ENCODE measurements around the gene CHRDL1. TPM values are rescaled to one million over a fixed set of nuclear protein-coding genes. Genes with fewer than 3 reads are reported as not detected.
"Not testable (repeated sequence)": the region's sequence is repeated elsewhere in the genome, so short reads cannot be mapped to it uniquely, and the experiment has no call there.

Gene CHRDL1
- total RNA-seq, 1 donor from 2014 or later = 15.5 TPM

- Histone ChIP-seq H3K4me3 (no peak overlapping the region), H3K4me2 (no peak overlapping the region), H2AFZ (replicated peaks) (peak overlapping the region; percentile 23), H3K9me3 (ENCODE audit: low read depth) (peaks cover 3% of the 10 kb centered on the region), H3K27ac (no peak overlapping the region), H3K36me3 (no peaks in the 10 kb centered on the region), H3K9ac (no peak overlapping the region), H3K79me2 (ENCODE audit: low read depth) (no peaks in the 10 kb centered on the region), H3K4me1 (peaks cover 15% of the 10 kb centered on the region), H3K27me3 (no peaks in the 10 kb centered on the region), H3F3A (ENCODE audit: low read depth) (no peaks in the 10 kb centered on the region), H4K20me1 (ENCODE audit: low read depth) (no peaks in the 10 kb centered on the region)
- peak; percentile 50 for DNase-seq (ENCODE audit: low spot score)
- no peaks in the 10 kb centered on the region for H3K36me3 Mint-ChIP-seq
- peak overlapping the region; percentile 29 for H3K27ac Mint-ChIP-seq
- no peaks in the 10 kb centered on the region for H3K9me3 Mint-ChIP-seq
- no peak for TF ChIP-seq EZH2phosphoT487 (IDR thresholded peaks at IDR 0.05)
- TF ChIP-seq CTCF (IDR thresholded peaks at IDR 0.05) = peak; percentile 62
- no peak for TF ChIP-seq EZH2 (IDR thresholded peaks at IDR 0.05)
- H3K4me3 Mint-ChIP-seq = no peak overlapping the region
- peaks cover 3% of the 10 kb centered on the region for H3K27me3 Mint-ChIP-seq (ENCODE audit: insufficient read depth, low read depth)
- H3K4me1 Mint-ChIP-seq = peaks cover 25% of the 10 kb centered on the region
Measured at GRCh38 chrX:110665223-110666002, 130.2 kb downstream of the CHRDL1 start.

DNA sequence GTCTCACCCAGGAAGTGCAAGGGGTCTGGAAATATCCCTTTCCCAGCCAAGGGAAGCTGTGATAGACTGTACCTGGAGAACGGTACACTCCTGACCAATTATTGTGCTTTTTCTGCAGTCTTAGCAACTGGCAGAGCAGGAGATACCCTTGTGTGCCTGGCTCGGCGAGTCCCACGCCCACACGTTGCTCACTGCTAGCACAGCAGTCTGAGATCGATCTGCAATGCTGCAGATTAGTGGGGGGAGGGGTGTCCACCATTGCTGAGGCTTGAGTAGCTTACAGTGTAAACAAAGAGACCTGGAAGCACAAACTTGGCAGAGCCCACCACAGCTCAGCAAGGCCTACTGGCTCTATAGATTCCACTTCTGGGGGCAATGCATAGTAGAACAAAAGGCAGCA is 138.5 kb downstream of the CHRDL1 start:
- DNase-seq (ENCODE audit: low spot score) = no peak
- no peaks in the 10 kb centered on the region for H4K20me1 ChIP-seq (ENCODE audit: low read depth)
- no peak overlapping the region for H3K27ac ChIP-seq
- H3K9ac ChIP-seq = no peak overlapping the region
- Mint-ChIP-seq H3K27ac (peak overlapping the region; percentile 74), H3K36me3 (peaks cover 9% of the 10 kb centered on the region), H3K9me3 (peaks cover 39% of the 10 kb centered on the region), H3K27me3 (ENCODE audit: insufficient read depth, low read depth) (peaks cover 3% of the 10 kb centered on the region), H3K4me3 (no peak overlapping the region), H3K4me1 (peaks cover 3% of the 10 kb centered on the region)
- no peak overlapping the region for H3K4me3 ChIP-seq
- no peaks in the 10 kb centered on the region for H3F3A ChIP-seq (ENCODE audit: low read depth)
- H3K4me1 ChIP-seq = no peaks in the 10 kb centered on the region
- peak overlapping the region; percentile 61 for H2AFZ ChIP-seq (replicated peaks)
- no peaks in the 10 kb centered on the region for H3K27me3 ChIP-seq
- TF ChIP-seq EZH2phosphoT487 (IDR thresholded peaks at IDR 0.05) (no peak), EZH2 (IDR thresholded peaks at IDR 0.05) (no peak), CTCF (IDR thresholded peaks at IDR 0.05) (no peak)
- H3K4me2 ChIP-seq = no peak overlapping the region
- no peaks in the 10 kb centered on the region for H3K36me3 ChIP-seq
- H3K9me3 ChIP-seq (ENCODE audit: low read depth) = peaks cover under 1% of the 10 kb centered on the region
- no peaks in the 10 kb centered on the region for H3K79me2 ChIP-seq (ENCODE audit: low read depth)

DNA sequence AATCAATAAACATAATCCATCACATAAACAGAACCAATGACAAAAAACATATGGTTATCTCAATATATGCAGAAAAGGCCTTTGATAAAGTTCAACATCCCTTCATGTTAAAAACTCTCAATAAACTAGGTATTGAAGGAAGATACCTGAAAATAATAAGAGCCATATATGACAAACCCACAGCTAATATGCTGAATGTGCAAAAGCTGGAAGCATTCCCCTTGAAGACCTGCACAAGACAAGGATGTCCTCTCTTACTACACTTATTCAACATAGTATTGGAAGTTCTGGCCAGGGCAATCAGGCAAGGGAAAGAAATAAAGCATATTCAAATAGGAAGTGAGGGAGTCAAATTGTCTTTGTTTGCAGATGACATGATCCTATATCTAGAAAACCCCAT is 141.3 kb downstream of the CHRDL1 start:
- peaks cover 41% of the 10 kb centered on the region for H3K9me3 Mint-ChIP-seq
- not testable (repeated sequence) for H3K9me3 ChIP-seq (ENCODE audit: low read depth); H3K4me2 ChIP-seq; H3K4me1 Mint-ChIP-seq; H3K9ac ChIP-seq; H3K36me3 ChIP-seq; H3K27ac ChIP-seq; H4K20me1 ChIP-seq (ENCODE audit: low read depth); H3K4me3 Mint-ChIP-seq; H2AFZ ChIP-seq (replicated peaks); H3K27me3 Mint-ChIP-seq (ENCODE audit: insufficient read depth, low read depth); H3K4me1 ChIP-seq; H3K27ac Mint-ChIP-seq; H3F3A ChIP-seq (ENCODE audit: low read depth); H3K36me3 Mint-ChIP-seq; DNase-seq (ENCODE audit: low spot score); H3K79me2 ChIP-seq (ENCODE audit: low read depth); H3K27me3 ChIP-seq; H3K4me3 ChIP-seq

DNA sequence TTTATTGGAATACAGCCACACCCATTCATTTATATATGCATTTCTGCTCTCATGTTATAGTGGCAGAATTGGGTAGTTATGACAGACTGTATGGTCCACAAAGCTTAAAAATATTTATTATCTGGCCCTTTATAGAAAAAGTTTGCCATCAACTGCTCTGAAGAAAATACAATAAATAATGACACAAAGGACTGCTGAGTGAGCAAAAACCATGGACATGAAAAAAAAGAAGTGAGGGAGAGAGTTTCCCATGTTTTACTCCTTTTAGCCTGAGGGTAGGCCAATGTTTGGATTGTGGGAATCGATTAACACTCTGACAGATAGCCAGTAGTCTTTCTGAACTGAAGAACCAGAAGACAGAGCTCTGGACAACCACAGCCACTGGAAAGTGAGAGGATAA is 149.2 kb downstream of the CHRDL1 start:
- peaks cover 6% of the 10 kb centered on the region for H3K9me3 ChIP-seq (ENCODE audit: low read depth)
- no peaks in the 10 kb centered on the region for H3K4me1 ChIP-seq
- no peaks in the 10 kb centered on the region for H3K79me2 ChIP-seq (ENCODE audit: low read depth)
- H3K9me3 Mint-ChIP-seq = peaks cover 18% of the 10 kb centered on the region
- H3K36me3 ChIP-seq = no peaks in the 10 kb centered on the region
- no peak overlapping the region for H3K27ac ChIP-seq
- H3K4me1 Mint-ChIP-seq = no peaks in the 10 kb centered on the region
- TF ChIP-seq CTCF (IDR thresholded peaks at IDR 0.05) (no peak), EZH2 (IDR thresholded peaks at IDR 0.05) (no peak), EZH2phosphoT487 (IDR thresholded peaks at IDR 0.05) (no peak)
- H3K27me3 ChIP-seq = no peaks in the 10 kb centered on the region
- H3K9ac ChIP-seq = no peak overlapping the region
- H3K27ac Mint-ChIP-seq = no peak overlapping the region
- H3F3A ChIP-seq (ENCODE audit: low read depth) = no peaks in the 10 kb centered on the region
- no peaks in the 10 kb centered on the region for H4K20me1 ChIP-seq (ENCODE audit: low read depth)
- H2AFZ ChIP-seq (replicated peaks) = no peak overlapping the region
- H3K27me3 Mint-ChIP-seq (ENCODE audit: insufficient read depth, low read depth) = no peaks in the 10 kb centered on the region
- H3K4me2 ChIP-seq = no peak overlapping the region
- H3K4me3 ChIP-seq = no peak overlapping the region
- no peaks in the 10 kb centered on the region for H3K36me3 Mint-ChIP-seq
- no peak overlapping the region for H3K4me3 Mint-ChIP-seq
- DNase-seq (ENCODE audit: low spot score) = no peak
